Fibroblast of skin of left biceps (primary cell): ENCODE results near the gene ANKLE2.
"Not testable (repeated sequence)": the region's sequence is repeated elsewhere in the genome, so short reads cannot be mapped to it uniquely, and the experiment has no call there.

ENCODE experiments used
- DNase-seq, 2 experiments: peaks; one replicate each; pipeline ENCODE4 v3.0.0-alpha.2; 2013; ENCODE audit warnings: low read depth in 2 of 2

The ANKLE2 gene

DNA sequence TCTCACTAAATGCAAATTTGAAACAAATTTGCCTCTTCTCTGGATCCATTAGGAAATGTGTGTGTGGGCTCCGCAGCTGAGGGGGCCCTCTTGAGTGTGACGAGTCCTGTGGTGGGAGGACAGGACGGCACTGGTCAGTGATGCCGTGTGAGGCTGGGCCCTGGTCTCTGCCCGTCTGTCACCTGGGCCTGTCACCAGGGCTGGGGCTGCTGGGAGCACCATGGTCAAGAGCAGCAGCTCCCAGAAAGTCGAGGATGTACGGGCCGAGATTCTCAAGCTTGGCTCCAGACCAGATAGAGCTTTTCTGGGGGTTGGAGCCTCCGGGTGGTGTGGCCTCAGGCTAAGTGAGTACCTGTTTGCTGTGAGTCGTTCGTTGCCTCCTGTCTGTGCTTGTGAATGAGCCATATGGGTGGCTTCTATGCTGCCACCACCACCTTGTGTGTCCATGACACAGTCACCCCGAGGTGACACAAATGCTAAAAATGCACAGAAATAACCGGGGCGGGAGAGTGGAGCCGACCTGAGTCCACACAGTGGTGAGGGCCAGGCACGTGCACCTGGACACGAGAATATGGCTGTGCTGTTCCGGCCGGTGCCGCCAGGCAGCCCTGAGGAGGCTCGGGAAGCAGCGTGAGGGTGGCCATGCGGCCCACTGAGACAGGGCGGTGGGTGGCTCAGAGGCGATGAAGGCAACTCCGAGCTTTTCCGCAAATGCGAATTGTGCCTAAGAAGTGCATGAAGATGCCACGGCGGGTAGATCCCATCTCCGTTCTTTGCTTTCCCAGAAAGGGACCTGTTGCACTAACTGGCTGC lies 42.3 kb downstream of the ANKLE2 start:
- no peak for DNase-seq

DNA sequence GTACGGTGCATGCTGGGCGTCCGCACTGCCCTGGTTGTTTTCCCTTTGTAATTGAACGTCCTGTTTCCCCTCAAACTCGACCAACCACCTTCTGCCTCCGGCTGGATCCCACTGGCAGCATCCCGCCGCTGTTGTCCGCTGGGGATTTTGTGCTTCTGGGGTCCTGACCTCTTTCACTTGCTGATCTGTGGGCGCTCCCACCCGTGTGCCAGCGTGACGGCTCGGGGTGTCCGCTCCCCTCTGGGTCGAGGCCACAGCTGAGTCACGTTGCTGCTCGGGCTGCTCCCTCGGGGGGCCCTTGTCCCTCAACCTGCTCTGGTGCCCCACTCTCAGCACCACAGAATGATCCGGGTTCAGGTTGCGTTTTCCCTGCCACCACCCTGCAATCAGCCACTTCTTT lies 43.0 kb downstream of the ANKLE2 start:
- DNase-seq = no peak

DNA sequence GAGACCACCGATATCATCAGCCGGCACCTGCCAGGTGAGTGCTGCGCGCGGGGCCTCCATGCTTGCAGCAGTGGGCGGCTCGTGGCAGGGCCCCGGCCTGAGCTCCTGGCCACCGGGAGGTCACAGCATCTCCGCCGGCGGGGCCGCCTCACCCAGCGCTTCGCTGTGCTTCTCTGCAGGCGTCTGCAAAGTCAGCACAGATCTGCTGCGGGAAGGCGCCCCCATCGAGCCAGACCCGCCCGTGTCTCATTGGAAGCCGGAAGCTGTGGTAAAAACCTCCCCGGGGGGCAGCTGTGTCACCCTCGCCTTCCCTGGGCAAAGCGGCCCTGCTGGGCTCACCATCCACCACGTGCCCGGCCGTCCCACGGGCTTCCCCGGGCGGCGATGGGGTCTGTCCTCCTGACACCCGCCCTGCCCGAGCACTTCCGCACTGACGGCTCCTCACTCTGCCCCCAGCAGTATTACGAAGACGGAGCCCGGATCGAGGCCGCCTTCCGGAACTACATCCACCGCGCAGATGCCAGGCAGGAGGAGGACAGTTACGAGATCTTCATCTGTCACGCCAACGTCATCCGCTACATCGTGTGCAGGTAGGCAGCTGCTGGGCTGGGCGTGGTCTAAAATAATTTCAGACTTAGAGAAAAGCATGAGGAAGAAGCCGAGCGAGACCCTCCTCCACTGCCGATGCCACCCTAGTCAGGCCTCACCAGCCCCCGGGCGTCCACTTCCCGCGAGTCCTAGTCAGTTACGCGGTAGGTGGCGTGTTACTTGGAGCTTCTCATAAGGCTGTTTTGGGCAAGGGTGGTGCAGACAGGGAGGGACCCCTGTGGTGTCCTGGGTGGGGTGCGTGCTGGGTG lies 43.9 kb downstream of the ANKLE2 start:
- no peak for DNase-seq

GRCh38 chr12:132717011-132717410 lies 44.6 kb downstream of the ANKLE2 start:
- DNase-seq = no peak

DNA sequence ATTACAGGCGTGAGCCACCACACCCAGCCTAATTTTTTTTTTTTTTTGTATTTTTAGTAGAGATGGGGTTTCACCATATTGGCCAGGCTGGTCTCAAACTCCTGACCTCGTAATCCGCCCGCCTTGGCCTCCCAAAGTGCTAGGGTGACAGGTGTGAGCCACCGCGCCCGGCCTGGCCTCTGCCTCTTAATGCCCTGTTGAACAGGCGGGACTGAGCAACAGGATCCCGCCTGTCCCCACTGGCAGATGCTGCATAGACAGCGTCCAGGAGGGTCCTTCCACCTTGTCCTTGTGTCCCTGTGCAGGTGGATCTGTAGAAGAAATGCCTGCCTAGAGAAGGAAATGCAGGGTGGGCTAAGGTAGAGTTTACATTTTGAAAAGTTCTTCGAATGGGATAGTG lies 45.3 kb downstream of the ANKLE2 start:
- DNase-seq = no peak

- no peak for DNase-seq
Measured at GRCh38 chr12:132715874-132716273, 45.8 kb downstream of the ANKLE2 start.

GRCh38 chr12:132713123-132713522 lies 48.5 kb downstream of the ANKLE2 start:
- DNase-seq = no peak

- no peak for DNase-seq
Measured at GRCh38 chr12:132711080-132711843, 50.4 kb downstream of the ANKLE2 start.

DNA sequence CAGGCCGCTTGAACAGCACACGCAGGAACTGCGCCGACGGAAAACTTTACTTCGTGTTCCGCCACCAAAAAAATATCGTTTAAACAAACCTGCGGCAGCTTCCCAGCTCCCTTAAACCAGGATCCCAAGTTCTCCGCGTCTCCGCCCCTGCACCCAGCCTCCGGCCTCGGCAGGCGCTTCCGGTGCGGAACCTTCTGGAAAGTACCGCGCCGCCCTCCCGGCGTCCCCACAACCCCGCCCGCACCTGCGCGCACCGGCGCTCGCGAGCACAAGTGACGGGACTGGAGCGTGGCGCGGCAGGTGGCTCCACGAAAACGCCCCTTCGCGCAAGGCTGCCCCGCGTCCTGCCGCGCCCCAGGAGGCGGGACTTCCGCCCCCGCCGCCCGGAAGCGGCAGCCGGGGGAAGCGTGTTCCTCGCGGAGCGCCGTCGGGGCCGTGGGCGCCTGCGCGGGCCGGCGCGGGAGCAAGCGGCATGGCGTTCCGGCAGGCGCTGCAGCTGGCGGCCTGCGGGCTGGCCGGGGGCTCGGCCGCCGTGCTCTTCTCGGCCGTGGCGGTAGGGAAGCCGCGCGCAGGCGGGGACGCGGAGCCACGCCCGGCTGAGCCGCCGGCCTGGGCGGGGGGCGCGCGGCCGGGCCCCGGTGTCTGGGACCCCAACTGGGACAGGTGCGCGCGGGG lies 51.1 kb downstream of the ANKLE2 start, which contains the start of gene PGAM5:
PGAM5 (plus strand) TSS at position 438 of the 675 bp plus-strand sequence; CDS start at position 473, 35 bp downstream.
- peak; percentile 29 to 36 for DNase-seq

GRCh38 chr12:132710043-132710404 lies 51.6 kb downstream of the ANKLE2 start:
- DNase-seq = no peak

GRCh38 chr12:132708150-132708549 lies 53.5 kb downstream of the ANKLE2 start:
- no peak for DNase-seq

- no peak for DNase-seq
Measured at GRCh38 chr12:132707241-132707640, 54.4 kb downstream of the ANKLE2 start.

GRCh38 chr12:132703641-132704040 lies 58.0 kb downstream of the ANKLE2 start:
- DNase-seq = no peak

- no peak for DNase-seq
Measured at GRCh38 chr12:132702640-132703039, 59.0 kb downstream of the ANKLE2 start.

- DNase-seq = no peak
Measured at GRCh38 chr12:132700212-132700822, 61.3 kb downstream of the ANKLE2 start.

- no peak for DNase-seq
Measured at GRCh38 chr12:132698341-132698740, 63.3 kb downstream of the ANKLE2 start.

DNA sequence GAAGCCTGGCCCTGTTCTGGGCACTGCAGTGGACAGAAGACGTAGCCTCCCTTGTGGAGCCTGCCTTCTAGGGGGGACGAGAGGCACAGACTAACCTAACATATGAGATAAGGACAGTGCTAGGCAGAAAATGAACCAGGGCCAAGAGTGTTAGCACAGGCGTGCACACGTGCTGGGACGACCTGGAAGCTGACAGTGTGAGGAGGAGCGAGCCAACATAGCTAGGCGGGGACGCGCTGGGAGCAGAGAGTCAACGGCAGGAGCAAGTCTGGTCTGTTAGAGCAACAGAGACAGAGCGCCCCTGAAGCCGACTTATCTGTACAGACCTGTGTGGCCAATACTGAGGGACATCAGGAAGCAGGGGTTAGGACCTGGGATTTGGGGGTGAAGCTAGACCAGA lies 66.2 kb downstream of the ANKLE2 start:
- DNase-seq = no peak

DNA sequence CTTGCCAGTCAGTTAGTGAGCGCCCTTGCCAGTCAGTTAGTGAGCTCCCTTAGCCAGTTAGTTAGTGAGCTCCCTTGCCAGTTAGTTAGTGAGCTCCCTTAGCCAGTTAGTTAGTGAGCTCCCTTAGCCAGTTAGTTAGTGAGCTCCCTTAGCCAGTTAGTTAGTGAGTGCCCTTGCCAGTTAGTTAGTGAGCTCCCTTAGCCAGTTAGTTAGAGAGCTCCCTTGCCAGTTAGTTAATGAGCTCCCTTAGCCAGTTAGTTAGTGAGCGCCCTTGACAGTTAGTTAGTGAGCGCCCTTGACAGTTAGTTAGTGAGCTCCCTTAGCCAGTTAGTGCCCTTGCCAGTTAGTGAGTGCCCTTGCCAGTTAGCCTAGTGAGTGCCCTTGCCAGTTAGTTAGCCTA lies 66.7 kb downstream of the ANKLE2 start:
- not testable (repeated sequence) for DNase-seq

GRCh38 chr12:132692030-132692429 lies 69.6 kb downstream of the ANKLE2 start:
- DNase-seq = not testable (repeated sequence)

- no peak for DNase-seq
Measured at GRCh38 chr12:132690112-132690511, 71.5 kb downstream of the ANKLE2 start.

DNA sequence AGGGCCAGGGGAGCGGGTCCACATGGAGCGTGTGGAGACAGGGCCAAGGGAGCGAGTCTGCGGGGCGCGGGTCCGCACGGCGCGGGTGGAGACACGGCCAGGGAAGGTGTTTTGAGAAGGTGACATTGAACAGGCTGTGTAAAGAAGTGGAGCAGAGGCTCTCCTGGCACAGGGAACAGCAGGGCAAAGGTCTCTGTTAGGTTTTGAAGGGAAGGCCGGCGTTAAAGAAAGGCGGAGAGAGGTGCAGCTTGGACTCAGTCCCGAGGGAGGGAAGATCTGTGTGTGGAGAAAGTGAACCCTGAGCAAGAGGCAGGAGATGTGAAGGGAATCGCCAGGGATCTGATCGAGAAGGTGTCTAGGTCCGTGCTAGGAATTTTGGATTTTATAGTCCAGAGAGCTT lies 72.4 kb downstream of the ANKLE2 start:
- DNase-seq = no peak
